Activated T-cell treated with anti-CD3 and anti-CD28 coated beads for 4 hours (primary cell): Measurements from ENCODE around the gene MT4.

Experiments used
- DNase-seq: peaks from one replicate; pipeline ENCODE4 v3.0.0-alpha.2; 2020

MT4 gene

DNA sequence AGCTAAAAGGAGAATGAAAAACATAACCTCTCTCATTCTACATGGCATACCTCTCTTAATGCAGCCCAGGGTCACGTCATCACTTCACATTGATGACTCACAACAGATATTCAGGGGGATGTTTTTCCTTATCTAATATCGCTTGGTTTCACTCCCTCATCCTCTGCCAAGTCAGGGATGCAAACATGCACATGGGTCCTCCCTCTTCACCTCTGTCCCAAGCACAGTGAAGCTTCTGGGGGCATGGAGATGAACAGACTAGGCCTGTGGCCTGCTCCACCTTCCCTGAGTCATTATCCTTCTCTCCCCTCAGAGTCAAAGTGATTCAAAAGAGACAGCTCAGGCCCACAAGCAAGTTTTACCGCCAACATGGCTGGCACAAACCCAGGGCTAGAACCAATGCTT is 41.2 kb downstream of the MT4 start:
- DNase-seq: no peak

- no peak for DNase-seq
These were observed 41.7 kb downstream of the MT4 start for GRCh38 chr16:56606476-56607108.

- no peak for DNase-seq
These were observed 42.3 kb downstream of the MT4 start for GRCh38 chr16:56607109-56607618.

GRCh38 chr16:56607675-56608042 is 42.8 kb downstream of the MT4 start:
- no peak for DNase-seq

DNA sequence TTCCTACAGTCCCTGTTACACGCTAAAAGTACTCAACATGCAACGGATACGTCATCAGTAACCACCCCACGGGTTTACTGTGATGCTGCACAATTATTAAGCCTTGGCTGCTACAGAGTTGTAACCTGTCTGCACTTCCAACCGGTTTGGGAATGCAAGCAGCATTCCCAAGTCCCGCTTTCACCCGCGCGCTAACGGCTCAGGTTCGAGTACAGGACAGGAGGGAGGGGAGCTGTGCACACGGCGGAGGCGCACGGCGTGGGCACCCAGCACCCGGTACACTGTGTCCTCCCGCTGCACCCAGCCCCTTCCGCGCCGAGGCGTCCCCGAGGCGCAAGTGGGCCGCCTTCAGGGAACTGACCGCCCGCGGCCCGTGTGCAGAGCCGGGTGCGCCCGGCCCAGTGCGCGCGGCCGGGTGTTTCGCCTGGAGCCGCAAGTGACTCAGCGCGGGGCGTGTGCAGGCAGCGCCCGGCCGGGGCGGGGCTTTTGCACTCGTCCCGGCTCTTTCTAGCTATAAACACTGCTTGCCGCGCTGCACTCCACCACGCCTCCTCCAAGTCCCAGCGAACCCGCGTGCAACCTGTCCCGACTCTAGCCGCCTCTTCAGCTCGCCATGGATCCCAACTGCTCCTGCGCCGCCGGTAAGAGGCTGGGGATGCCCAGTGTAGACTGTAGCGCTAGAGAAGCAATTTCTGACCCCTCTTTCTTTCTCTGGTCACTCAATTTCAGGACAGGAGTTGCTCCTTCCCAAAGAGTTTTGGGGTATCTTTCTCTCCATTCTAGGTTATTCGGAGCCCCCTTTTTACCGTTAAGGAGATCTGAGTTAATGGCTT is 43.4 kb downstream of the MT4 start, which contains the start of gene MT2A:
MT2A (plus strand) TSS at position 542 of the 833 bp plus-strand sequence; CDS start at position 614, 72 bp downstream.
- DNase-seq: peak; percentile 73

GRCh38 chr16:56608876-56609462 is 44.1 kb downstream of the MT4 start:
- DNase-seq: no peak

DNA sequence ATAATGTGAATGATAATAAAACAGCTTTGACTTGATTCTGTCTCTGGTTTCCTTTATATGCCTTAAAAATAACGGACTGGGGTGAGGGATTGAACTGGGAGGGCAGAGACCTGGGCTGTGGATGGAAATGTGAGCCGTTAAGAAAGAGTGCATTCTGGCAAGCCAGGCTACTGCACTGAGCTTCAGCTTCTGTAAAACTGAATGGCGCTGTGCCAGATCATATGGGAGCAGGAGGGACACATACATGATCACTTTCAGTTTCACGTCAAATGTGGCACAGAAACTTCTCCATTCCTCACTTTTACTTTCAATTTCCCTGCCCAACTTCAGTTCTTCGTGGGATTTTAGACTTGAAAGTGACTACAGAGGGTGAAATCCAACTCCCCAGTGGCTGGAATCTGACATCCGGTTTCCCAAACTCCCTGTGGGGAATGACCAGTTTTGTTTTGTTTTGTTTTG is 44.6 kb downstream of the MT4 start:
- DNase-seq: peak; percentile 58

DNA sequence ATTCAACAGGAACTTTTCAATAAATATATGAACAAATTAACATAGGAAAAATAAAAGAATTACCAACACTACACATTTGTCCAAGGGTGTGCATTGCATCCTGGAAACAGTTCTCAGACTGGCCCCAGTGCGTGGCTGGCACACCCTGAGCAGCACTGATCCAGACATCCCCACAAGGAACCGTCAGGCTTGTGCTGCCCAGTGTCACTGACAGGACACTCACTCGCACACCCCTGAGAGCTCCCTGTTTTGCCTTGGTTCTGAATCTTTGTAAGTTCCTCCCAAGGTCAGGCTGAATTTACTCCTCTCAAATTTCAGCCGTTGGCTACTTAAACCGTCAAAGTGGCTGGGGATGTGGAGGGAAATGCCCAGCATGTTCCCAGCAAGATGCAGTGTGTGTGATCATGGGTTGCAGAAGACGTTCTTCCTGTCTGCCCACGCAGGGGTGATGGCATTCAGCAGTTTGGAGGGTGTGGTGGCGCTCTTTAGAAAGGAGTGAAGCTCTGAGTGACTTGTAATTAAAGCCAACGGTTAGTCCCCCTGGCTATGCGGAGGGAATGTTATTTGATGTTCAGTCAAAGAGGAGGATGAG is 45.2 kb downstream of the MT4 start:
- DNase-seq: peak; percentile 72

GRCh38 chr16:56610609-56611111 is 45.8 kb downstream of the MT4 start:
- no peak for DNase-seq

DNA sequence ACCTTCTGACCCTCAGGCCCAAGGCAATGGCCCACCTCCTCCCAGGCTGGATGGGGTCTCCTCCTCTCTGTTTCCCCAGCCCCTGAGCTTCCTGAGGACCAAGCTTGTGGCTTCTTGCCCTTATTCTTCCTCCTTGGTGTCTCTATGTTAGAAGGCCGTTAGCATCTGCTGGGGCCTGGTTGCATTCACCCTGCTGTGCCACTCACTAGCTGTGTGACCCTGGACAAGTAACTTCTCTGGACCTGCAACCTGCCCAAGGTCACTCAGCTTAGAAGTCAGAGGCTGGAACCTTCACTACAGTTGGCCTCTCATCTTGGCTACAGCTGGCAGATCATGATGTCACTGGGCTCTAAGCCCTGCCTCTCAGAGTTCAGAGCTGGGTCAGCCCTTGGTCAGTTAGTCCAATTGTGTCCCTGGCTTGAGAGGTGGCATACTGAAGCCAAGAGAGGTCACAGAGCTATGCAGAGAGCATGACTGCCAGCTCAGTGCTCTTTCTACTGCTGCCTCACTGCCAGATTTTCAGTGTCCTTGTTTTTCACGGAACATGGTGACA is 46.5 kb downstream of the MT4 start:
- no peak for DNase-seq

DNA sequence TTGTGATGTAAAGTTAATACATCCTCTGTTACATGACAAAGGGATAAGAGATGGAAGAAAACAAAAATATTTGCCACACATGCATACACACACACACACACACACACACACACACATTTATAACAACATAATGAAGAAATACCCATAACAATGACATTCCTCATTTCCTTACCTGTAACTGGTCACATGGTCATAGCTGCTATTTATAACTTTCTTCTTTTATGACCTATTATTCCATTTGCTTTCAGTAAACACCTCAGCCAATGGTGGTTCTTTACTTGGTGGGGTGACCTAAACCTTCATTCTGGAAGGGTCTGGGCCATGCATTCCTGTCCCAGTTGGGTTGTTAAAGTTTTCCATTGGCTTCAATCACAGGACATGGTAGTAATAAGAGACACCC is 48.8 kb downstream of the MT4 start:
- no peak for DNase-seq

- no peak for DNase-seq
These were observed 49.7 kb downstream of the MT4 start for GRCh38 chr16:56614549-56614991.

- no peak for DNase-seq
These were observed 50.5 kb downstream of the MT4 start for GRCh38 chr16:56615353-56615752.

DNA sequence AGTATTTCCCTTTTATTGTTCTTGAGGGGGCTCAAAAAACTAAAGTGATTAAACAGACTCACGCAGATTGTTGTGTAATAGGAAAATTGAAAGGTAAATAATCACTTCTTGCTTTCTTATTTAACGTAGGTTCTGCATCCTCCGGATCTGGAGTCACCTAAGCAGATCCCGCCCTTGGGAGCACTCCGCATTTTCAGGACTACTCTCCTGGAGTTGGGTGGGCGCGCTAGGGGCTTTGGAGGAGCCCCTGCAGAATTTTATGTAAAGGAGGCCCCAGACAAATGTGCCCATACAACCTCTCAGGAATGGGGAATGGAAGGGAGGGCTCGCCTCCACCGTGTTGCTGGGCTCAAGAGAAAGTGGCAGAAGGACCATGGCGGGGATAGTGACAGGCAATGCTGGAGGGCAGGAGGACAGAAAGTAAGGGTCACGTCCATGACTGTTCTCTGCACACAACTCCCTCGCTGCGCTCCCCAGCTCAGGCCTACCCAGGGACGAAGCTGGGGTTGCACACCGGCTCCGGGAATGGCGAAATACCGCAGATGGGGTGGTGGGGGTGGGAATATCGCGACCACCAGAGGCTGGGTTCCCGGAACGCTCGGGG is 51.8 kb downstream of the MT4 start:
- no peak for DNase-seq

GRCh38 chr16:56617212-56618085 is 52.6 kb downstream of the MT4 start:
- no peak for DNase-seq

DNA sequence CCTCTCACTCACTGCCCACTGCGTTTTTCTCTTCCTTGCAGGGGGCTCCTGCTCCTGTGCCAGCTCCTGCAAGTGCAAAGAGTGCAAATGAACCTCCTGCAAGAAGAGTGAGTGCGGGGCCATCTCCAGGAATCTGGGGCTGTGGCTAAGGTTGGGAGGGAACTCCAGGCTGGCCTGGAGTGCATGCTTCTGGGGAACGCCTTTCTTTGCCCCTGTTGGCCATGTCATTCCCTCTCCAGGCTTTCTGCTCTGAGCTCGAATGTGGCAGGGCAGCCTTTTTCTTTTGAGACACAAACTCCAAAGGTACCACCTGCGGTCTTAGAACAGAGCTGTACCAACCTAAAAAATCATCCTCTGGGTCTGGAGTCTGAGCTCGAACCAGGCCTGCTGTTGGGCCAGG is 53.3 kb downstream of the MT4 start:
- DNase-seq: no peak
